D721Med (cell line): Measurements from ENCODE around the gene CACNB2.

Experiments
- DNase-seq: peaks from one replicate; pipeline ENCODE4 v3.0.0; 2011; ENCODE audit warnings: low spot score; ENCODE audit not compliant: insufficient read length
- FAIRE-seq: peaks from 2 replicates; lab custom pipeline; 2011; peaks lifted over from hg19 to GRCh38; lab: Jason Lieb, UNC
- TF ChIP-seq, protein P1 (sequence below): IDR thresholded peaks from 2 replicates; pipeline ENCODE4 v1.5.1; 2012; ENCODE audit warnings: mild to moderate bottlenecking, control low read depth; ENCODE audit not compliant: insufficient read depth; ENCODE audit errors: missing control alignments

CACNB2 gene

DNA sequence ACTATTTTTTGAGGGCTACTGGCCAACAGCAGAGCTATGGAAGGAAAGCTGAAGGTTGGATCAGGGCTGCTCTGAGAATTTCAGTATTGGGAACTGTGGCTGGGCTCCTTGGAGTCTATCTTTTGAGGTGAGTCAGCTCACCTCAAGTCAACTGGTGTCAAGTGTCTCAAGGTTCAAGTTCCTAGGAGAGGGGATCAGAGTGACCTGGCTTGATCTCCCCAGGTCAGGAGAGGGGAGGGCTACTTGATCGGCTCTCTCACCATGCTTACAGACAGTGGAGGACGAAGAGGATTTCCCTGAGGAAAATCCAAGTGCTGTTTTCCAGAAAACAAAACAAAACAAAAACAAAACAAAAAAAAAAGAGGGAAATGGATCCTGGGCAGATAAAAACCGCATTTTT is 132.8 kb downstream of the CACNB2 start:
- FAIRE-seq (no peak), DNase-seq (no peak)
- TF ChIP-seq, protein P1, sequence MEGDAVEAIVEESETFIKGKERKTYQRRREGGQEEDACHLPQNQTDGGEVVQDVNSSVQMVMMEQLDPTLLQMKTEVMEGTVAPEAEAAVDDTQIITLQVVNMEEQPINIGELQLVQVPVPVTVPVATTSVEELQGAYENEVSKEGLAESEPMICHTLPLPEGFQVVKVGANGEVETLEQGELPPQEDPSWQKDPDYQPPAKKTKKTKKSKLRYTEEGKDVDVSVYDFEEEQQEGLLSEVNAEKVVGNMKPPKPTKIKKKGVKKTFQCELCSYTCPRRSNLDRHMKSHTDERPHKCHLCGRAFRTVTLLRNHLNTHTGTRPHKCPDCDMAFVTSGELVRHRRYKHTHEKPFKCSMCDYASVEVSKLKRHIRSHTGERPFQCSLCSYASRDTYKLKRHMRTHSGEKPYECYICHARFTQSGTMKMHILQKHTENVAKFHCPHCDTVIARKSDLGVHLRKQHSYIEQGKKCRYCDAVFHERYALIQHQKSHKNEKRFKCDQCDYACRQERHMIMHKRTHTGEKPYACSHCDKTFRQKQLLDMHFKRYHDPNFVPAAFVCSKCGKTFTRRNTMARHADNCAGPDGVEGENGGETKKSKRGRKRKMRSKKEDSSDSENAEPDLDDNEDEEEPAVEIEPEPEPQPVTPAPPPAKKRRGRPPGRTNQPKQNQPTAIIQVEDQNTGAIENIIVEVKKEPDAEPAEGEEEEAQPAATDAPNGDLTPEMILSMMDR, result no peak

DNA sequence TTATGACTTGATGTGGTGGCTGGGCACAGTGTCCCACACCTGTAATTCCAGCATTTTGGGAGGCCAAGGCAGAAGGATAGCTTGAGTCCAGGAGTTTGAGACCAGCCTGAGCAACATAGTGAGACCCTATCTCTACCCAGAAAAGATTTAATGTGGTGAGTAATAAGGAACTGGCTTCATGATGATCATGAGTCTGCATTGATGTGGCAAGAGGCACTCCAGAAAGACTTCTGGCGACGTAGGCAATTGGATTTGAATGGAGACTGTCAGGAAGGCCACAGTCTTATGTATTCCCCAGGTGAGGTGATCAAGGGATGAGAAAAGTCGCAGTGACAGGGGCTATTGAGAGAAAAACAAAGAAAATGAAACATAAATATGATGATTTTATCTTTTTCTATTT is 138.0 kb downstream of the CACNB2 start:
- DNase-seq (no peak), FAIRE-seq (no peak)
- TF ChIP-seq, protein P1, result no peak

DNA sequence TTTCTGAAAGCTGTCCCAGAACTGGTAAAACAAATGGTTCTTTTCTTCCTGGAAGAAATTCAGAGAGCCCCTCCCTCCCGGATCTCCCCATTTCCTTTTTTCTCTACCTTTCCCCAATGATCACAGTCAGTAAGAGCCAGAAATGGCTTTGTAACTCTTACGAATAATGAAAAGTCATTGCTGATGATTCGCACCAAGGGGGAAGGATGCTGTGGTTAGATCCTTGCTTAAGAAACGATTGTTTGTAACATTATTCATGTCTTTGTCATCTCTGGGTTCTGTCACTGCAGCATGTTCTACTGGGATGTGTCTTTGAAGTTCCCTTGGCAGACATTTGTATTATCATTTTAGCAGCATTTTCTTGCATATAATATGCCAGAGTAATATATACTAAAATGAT is 138.9 kb downstream of the CACNB2 start:
- TF ChIP-seq, protein P1, result no peak
- no peak for FAIRE-seq
- DNase-seq, result no peak

- TF ChIP-seq, protein P1, result no peak
- no peak for FAIRE-seq
- no peak for DNase-seq
Measured at GRCh38 chr10:18282094-18282493, 141.9 kb downstream of the CACNB2 start.

DNA sequence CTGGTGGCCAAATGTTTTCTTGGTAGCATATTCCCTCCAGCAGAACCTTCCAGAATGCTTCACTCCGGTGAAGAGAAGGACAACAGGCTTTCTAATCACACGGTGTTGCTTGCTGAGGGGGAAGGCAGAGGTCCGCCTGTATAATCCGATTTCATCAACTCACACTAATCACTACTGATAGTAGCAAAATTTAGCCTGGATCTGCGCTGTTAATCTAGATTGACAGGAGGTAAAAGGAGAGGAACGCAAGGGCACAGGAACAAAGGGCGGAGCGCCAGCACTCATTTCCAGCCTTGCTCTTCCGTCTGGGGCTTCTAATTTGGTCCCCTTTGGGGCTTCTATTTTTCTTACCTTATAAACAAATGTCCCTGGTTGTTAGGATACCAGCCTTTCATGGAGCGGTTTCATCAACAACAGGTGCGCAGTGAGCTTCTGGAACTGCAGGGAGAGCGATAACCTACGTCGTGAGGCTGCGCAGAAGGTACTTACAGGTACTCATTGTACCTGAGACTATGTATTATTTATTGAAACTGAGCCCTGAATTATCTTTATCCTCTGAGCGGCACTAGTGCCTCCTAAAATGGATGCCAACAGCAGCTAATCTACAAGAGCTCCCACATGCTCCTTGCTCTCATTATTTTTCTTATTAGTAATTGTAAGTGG is 150.6 kb downstream of the CACNB2 start:
- TF ChIP-seq, protein P1, result no peak
- DNase-seq (no peak), FAIRE-seq (peak; percentile 96)

GRCh38 chr10:18293536-18294510 is 153.6 kb downstream of the CACNB2 start:
- no peak for DNase-seq
- TF ChIP-seq, protein P1, result no peak
- peak; percentile 55 for FAIRE-seq
